ENCODE measurements around the gene SPA17.

DNA sequence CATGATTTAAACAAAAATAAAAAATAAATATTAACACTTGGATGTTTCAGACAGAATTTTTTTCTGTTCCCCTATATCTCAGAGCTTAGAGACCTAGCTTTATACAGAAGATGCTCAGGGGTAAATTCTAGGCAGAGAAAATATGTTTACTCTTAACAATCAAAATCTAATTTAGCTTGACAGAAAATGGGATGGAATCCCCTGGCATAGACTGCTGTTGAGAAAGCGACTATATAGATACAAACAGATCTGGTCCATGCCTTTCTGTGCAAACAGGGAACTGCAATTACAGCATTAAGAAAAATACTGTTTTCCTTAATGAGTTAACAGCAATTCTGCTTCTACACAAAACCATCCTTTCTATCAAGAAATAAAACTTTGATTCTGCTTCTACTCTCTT is 14.7 kb upstream of the SPA17 start:
- no peak for TF ChIP-seq MYNN (IDR thresholded peaks at IDR 0.05)
- no peak for TF ChIP-seq MYNN (CRISPR knock-in tag; IDR thresholded peaks at IDR 0.05)
- TF ChIP-seq, protein P1, sequence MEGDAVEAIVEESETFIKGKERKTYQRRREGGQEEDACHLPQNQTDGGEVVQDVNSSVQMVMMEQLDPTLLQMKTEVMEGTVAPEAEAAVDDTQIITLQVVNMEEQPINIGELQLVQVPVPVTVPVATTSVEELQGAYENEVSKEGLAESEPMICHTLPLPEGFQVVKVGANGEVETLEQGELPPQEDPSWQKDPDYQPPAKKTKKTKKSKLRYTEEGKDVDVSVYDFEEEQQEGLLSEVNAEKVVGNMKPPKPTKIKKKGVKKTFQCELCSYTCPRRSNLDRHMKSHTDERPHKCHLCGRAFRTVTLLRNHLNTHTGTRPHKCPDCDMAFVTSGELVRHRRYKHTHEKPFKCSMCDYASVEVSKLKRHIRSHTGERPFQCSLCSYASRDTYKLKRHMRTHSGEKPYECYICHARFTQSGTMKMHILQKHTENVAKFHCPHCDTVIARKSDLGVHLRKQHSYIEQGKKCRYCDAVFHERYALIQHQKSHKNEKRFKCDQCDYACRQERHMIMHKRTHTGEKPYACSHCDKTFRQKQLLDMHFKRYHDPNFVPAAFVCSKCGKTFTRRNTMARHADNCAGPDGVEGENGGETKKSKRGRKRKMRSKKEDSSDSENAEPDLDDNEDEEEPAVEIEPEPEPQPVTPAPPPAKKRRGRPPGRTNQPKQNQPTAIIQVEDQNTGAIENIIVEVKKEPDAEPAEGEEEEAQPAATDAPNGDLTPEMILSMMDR (IDR thresholded peaks at IDR 0.05 in 2 of 3, conservative IDR thresholded peaks at IDR 0.05 in 1 of 3; ENCODE audit: insufficient read depth in 2 of 3, low read depth in 1 of 3, low read length in 3 of 3), result no peak
- no peak for TF ChIP-seq TBP (optimal IDR thresholded peaks at IDR 0.05; ENCODE audit: low read depth, low read length)

All from K562 (cell line).